ENCODE measurements around the gene DNER.

DNA sequence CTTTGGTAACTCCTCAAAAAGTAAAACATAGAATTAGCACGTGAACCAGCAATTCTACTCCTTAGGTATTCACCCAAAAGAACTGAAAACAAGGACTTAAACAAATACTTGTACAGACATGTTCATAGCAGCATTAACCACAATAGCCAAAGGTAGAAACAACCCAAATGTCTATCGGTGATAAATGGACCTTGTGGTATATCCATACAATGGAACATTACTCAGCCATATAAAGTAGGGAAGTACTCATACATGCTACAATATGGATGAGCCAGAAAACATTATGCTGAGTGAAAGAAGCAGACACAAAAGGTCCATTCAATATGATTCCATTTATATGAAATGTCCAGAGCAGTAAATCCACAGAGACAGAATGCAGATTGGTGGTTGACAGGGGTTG lies 182.8 kb downstream of the DNER start:
- TF ChIP-seq CTCF (conservative IDR thresholded peaks at IDR 0.05) = no peak
- no peak for TF ChIP-seq EZH2 (IDR thresholded peaks at IDR 0.05; ENCODE audit: low read depth)
